KG1 (cell line): Measurements from ENCODE around the gene TMEM178A.

Experiments
- DNase-seq: peaks from one replicate; lab custom pipeline; 2025; lab: John Stamatoyannopoulos, UW

Gene TMEM178A

GRCh38 chr2:39743269-39743776 is 77.6 kb downstream of the TMEM178A start:
- no peak for DNase-seq

GRCh38 chr2:39755466-39755865 is 89.7 kb downstream of the TMEM178A start:
- no peak for DNase-seq

GRCh38 chr2:39757156-39757555 is 91.4 kb downstream of the TMEM178A start:
- DNase-seq = no peak

GRCh38 chr2:39762448-39762847 is 96.7 kb downstream of the TMEM178A start:
- DNase-seq = no peak
